MCF 10A (cell line): Measurements from ENCODE around the gene HHLA2. TPM values are rescaled to one million over a fixed set of nuclear protein-coding genes. Genes with fewer than 3 reads are reported as not detected.

Experiments used
- BruUV-seq: library from RNA; stranded (reverse); fragments of 400-500 nt; replicated peaks from 2 replicates; lab custom pipeline; 2021; lab: Mats Ljungman, UMichigan
- CTCF ChIA-PET: fragments of 300-600 bp; sonication (Branson Sonifier 250); formaldehyde crosslinking; extraction: SDS; loops from one replicate; lab custom pipeline; 2021; ENCODE audit warnings: antibody characterized with exemption, inconsistent platforms; lab: Yijun Ruan, JAX
- POLR2A ChIA-PET: fragments of 300-600, 350-650 bp; sonication (Branson Sonifier 250); formaldehyde crosslinking; extraction: SDS; loops from one replicate; lab custom pipeline; 2020; ENCODE audit warnings: antibody characterized with exemption, inconsistent platforms; lab: Yijun Ruan, JAX
- DNase-seq: peaks from one replicate; pipeline ENCODE4 v3.0.0-alpha.2; 2018; ENCODE audit not compliant: unreplicated experiment
- H3K27ac Mint-ChIP-seq: one replicate; pipeline ENCODE4 v1.8.0; 2022; ENCODE audit warnings: mild to moderate bottlenecking, low read depth, mixed read lengths; ENCODE audit not compliant: unreplicated experiment
- H3K27me3 Mint-ChIP-seq: one replicate; pipeline ENCODE4 v1.8.0; 2022; ENCODE audit warnings: mixed read lengths; ENCODE audit not compliant: insufficient read depth, unreplicated experiment
- H3K36me3 Mint-ChIP-seq: one replicate; pipeline ENCODE4 v1.8.0; 2022; ENCODE audit warnings: mild to moderate bottlenecking, moderate library complexity, mixed read lengths; ENCODE audit not compliant: insufficient read depth, unreplicated experiment
- H3K4me1 Mint-ChIP-seq: one replicate; pipeline ENCODE4 v1.8.0; 2022; ENCODE audit warnings: mixed read lengths; ENCODE audit not compliant: insufficient read depth, unreplicated experiment
- H3K4me3 Mint-ChIP-seq: one replicate; pipeline ENCODE4 v1.8.0; 2022; ENCODE audit warnings: mild to moderate bottlenecking, moderate library complexity, mixed read lengths; ENCODE audit not compliant: unreplicated experiment
- H3K9me3 Mint-ChIP-seq: one replicate; pipeline ENCODE4 v1.8.0; 2022; ENCODE audit warnings: mixed read lengths; ENCODE audit not compliant: unreplicated experiment
- CTCF ChIP-seq: fragments of 200-600 bp; IDR thresholded peaks from one replicate; pipeline ENCODE4 v1.8.0; 2022; ENCODE audit warnings: antibody characterized with exemption, mild to moderate bottlenecking; ENCODE audit not compliant: unreplicated experiment
- intact Hi-C: fragments of 100-400 bp; cut with micrococcal nuclease; formaldehyde crosslinking; loops from 2 replicates; pipeline ENCODE4 v1.14.1; 2022
- total RNA-seq: library from RNA; stranded (reverse); gene quantifications from 2 replicates; pipeline ENCODE4 v1.2.3, GENCODE V29; 2022

The HHLA2 gene
- total RNA-seq, 1 experiment from 2014 or later: not detected

DNA sequence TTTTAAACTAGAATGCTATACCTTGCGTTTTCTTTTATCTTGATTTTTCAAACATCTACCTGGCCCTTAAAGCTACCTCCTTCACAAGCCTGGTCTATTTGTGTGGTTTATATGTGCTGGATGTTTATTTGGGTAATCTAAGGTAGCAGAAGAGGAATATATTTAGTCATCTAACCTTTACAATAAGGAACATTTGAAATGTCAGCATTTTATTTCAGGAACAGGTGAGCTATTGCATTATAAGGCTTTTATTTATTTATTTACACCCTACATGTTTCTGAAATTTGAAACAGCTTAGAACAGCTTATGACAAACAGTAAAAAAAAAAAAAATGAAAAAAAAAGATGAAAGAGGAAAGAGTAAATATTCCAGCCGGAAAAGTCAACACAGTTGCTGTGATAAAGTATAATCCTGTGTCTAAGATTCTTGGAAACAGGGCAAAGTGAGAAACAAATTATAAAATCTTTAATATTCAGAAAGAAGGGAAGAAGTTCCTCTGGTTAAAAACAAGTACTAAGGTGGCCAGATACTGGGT is 19.5 kb downstream of the HHLA2 start:
- H3K4me1 Mint-ChIP-seq: peaks cover 18% of the 10 kb centered on the region
- H3K36me3 Mint-ChIP-seq: no peaks in the 10 kb centered on the region
- no peak overlapping the region for H3K27ac Mint-ChIP-seq
- no peaks in the 10 kb centered on the region for H3K9me3 Mint-ChIP-seq
- H3K4me3 Mint-ChIP-seq: no peak overlapping the region
- no peaks in the 10 kb centered on the region for H3K27me3 Mint-ChIP-seq
- no TSS peak for BruUV-seq
- no peak for DNase-seq
- CTCF ChIA-PET: interaction anchor here (0.6 to 1.0 kb wide), 4 partner anchors 9 to 460 kb away, joined by 3 read pairs; no protein-coding TSS in a partner anchor
- POLR2A ChIA-PET: interaction anchor here (0.6 to 1.6 kb wide), 3 partner anchors 23 to 95 kb away, joined by 3 to 5 read pairs (median 4); no protein-coding TSS in a partner anchor
- no peak for TF ChIP-seq CTCF
- intact Hi-C loops: no loop called here

DNA sequence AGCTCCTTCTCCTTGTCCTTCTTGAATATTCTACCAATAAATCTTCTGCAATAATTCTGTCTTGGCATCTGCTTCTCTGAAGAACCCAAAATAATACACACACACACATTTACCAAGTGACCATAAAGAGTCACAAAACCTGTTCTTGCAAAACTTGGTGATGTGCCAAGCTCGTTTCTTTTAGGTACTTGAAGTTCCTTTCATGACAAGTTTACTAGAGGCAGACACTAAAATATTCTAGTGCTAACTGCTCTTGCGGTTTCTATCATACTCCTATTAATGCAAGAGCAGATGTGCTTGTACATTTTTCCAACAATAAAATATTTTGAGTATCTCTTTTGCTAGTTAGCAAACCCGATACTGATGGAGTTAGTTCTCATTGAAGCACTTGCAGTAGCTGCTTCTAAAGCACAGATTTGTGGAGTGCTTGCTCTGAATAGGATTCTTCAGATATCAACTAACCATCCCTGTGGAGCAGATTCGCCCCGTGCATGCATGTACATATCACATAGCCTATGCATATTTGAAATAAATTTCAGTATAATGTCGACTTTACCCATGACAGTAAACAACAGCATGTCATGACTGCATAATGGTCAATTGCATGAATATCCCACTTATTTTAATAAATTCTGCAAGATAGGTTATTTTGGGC is 23.2 kb downstream of the HHLA2 start:
- H3K27ac Mint-ChIP-seq: peak overlapping the region; percentile 16
- intact Hi-C loops: no loop called here
- H3K4me1 Mint-ChIP-seq: peaks cover 21% of the 10 kb centered on the region
- TF ChIP-seq CTCF: no peak
- CTCF ChIA-PET: interaction anchor here (0.7 to 0.8 kb wide), 3 partner anchors 8 to 435 kb away, joined by 3 read pairs; no protein-coding TSS in a partner anchor
- DNase-seq: peak; percentile 24
- no TSS peak for BruUV-seq
- no peak overlapping the region for H3K4me3 Mint-ChIP-seq
- H3K9me3 Mint-ChIP-seq: peaks cover 6% of the 10 kb centered on the region
- H3K36me3 Mint-ChIP-seq: no peaks in the 10 kb centered on the region
- no peaks in the 10 kb centered on the region for H3K27me3 Mint-ChIP-seq
- POLR2A ChIA-PET: interaction anchor here (1.0 to 1.2 kb wide), 2 partner anchors 97 to 98 kb away, joined by 4 to 6 read pairs; no protein-coding TSS in a partner anchor

- TF ChIP-seq CTCF: no peak
- H3K36me3 Mint-ChIP-seq: no peaks in the 10 kb centered on the region
- ChIA-PET POLR2A (interaction anchor here (1.4 to 1.8 kb wide), 2 partner anchors 97 to 314 kb away, joined by 3 to 7 read pairs; no protein-coding TSS in a partner anchor), CTCF (interaction anchor here (0.6 to 1.0 kb wide), 5 partner anchors 89 to 568 kb away, joined by 3 to 7 read pairs (median 3); no protein-coding TSS in a partner anchor)
- DNase-seq: peak; percentile 32
- H3K9me3 Mint-ChIP-seq: peaks cover 6% of the 10 kb centered on the region
- intact Hi-C loops: no loop called here
- BruUV-seq: no TSS peak
- H3K27ac Mint-ChIP-seq: no peak overlapping the region
- no peaks in the 10 kb centered on the region for H3K27me3 Mint-ChIP-seq
- no peak overlapping the region for H3K4me3 Mint-ChIP-seq
- peaks cover 21% of the 10 kb centered on the region for H3K4me1 Mint-ChIP-seq
These were observed 24.5 kb downstream of the HHLA2 start for GRCh38 chr3:108320746-108321350.

- no TSS peak for BruUV-seq
These were observed 26.0 kb downstream of the HHLA2 start for GRCh38 chr3:108322352-108322751.

More at GRCh38 chr3:108322352-108322751, 26.0 kb downstream of the HHLA2 start:
- TF ChIP-seq CTCF: no peak
- H3K36me3 Mint-ChIP-seq: no peaks in the 10 kb centered on the region
- CTCF ChIA-PET: interaction anchor here (0.6 kb wide), 1 partner anchor 55 kb away, joined by 3 read pairs; no protein-coding TSS in a partner anchor
- POLR2A ChIA-PET: no interaction called here
- no peak overlapping the region for H3K4me3 Mint-ChIP-seq
- DNase-seq: no peak
- peaks cover 21% of the 10 kb centered on the region for H3K4me1 Mint-ChIP-seq
- H3K9me3 Mint-ChIP-seq: peaks cover 6% of the 10 kb centered on the region
- no peaks in the 10 kb centered on the region for H3K27me3 Mint-ChIP-seq
- intact Hi-C loops: no loop called here
- H3K27ac Mint-ChIP-seq: no peak overlapping the region
